HepG2 (cell line): ENCODE data around the gene CMTM4. TPM values are rescaled to one million over a fixed set of nuclear protein-coding genes. Genes with fewer than 3 reads are reported as not detected.

Experiments
- ATF7 ChIP-seq, 2 experiments: fragments of 450-650 bp in 1 of 2; sonication (generic) in 1 of 2; formaldehyde crosslinking in 1 of 2; IDR thresholded peaks; 2 replicates each; pipeline versions ENCODE4 v1.4.0 to v1.6.1; 2016 to 2020; ENCODE audit warnings: antibody characterized with exemption in 1 of 2, mild to moderate bottlenecking in 1 of 2, missing genetic modification reagents in 1 of 2
- ATF7-NPFF ChIP-seq: sonication (generic); formaldehyde crosslinking; IDR thresholded peaks from 2 replicates; pipeline ENCODE4 v1.8.1; 2023; ENCODE audit warnings: mild to moderate bottlenecking, low read depth, missing genetic modification reagents, moderate library complexity
- CREB1 ChIP-seq, 2 experiments: fragments of 450-650 bp in 1 of 2; IDR thresholded peaks; 2 replicates each; pipeline ENCODE4 v1.6.1; 2016 to 2017; ENCODE audit warnings: control low read depth in 1 of 2, mild to moderate bottlenecking in 1 of 2, missing compliant biosample characterization in 1 of 2, missing genetic modification characterization in 1 of 2
- FOXP1 ChIP-seq, 2 experiments: fragments of 450-650 bp in 1 of 2; IDR thresholded peaks; 2 replicates each; pipeline ENCODE4 v1.6.1; 2017 to 2018; ENCODE audit warnings: antibody characterized with exemption in 1 of 2
- HCFC1 ChIP-seq: fragments of 150-350 bp; IDR thresholded peaks from 2 replicates; pipeline ENCODE4 v1.6.1; 2014; ENCODE audit warnings: low read depth, low read length
- HDAC6 ChIP-seq: fragments of 200-600 bp; sonication (generic); IDR thresholded peaks from 2 replicates; pipeline ENCODE4 v1.7.0; 2017; ENCODE audit warnings: mild to moderate bottlenecking, antibody characterized with exemption, low read length, low read depth
- KLF13 ChIP-seq: sonication (generic); formaldehyde crosslinking; IDR thresholded peaks from 2 replicates; pipeline ENCODE4 v1.4.0; 2020; ENCODE audit warnings: mild to moderate bottlenecking, missing genetic modification reagents
- MXI1 ChIP-seq: IDR thresholded peaks from 3 replicates; pipeline ENCODE4 v1.6.1; 2012; ENCODE audit warnings: low read depth, low read length, inconsistent platforms, borderline replicate concordance
- NFYC ChIP-seq: IDR thresholded peaks from 2 replicates; pipeline ENCODE4 v1.6.1; 2016; ENCODE audit warnings: missing genetic modification reagents, missing compliant biosample characterization
- PHB2 ChIP-seq: fragments of 450-650 bp; IDR thresholded peaks from 2 replicates; pipeline ENCODE4 v1.6.1; 2018; ENCODE audit not compliant: partially characterized antibody
- SNAPC4 ChIP-seq: sonication (generic); formaldehyde crosslinking; IDR thresholded peaks from 2 replicates; pipeline ENCODE4 v1.4.0; 2020; ENCODE audit warnings: mild to moderate bottlenecking, missing genetic modification reagents
- SOX6 ChIP-seq, 2 experiments: fragments of 450-650 bp in 1 of 2; sonication (generic) in 1 of 2; formaldehyde crosslinking in 1 of 2; IDR thresholded peaks; 2 replicates each; pipeline versions ENCODE4 v1.4.0 to v1.6.1; 2017 to 2020; ENCODE audit warnings: antibody characterized with exemption in 1 of 2, mild to moderate bottlenecking in 1 of 2, missing genetic modification reagents in 1 of 2
- ZFP1 ChIP-seq: IDR thresholded peaks from 2 replicates; pipeline ENCODE4 v1.6.1; 2016
- ZMAT5 ChIP-seq: sonication (generic); formaldehyde crosslinking; IDR thresholded peaks from 2 replicates; pipeline ENCODE4 v1.5.0; 2020; ENCODE audit warnings: mild to moderate bottlenecking, low read depth, missing genetic modification reagents, borderline replicate concordance
- ZNF276 ChIP-seq: sonication (generic); formaldehyde crosslinking; IDR thresholded peaks from 2 replicates; pipeline ENCODE4 v1.4.0; 2020; ENCODE audit warnings: mild to moderate bottlenecking, low read depth, missing genetic modification reagents
- ZNF280B ChIP-seq: sonication (generic); formaldehyde crosslinking; IDR thresholded peaks from 2 replicates; pipeline ENCODE4 v1.5.0; 2020; ENCODE audit warnings: missing genetic modification reagents, mild to moderate bottlenecking, borderline replicate concordance
- ZNF296 ChIP-seq: sonication (generic); formaldehyde crosslinking; conservative IDR thresholded peaks from 2 replicates; pipeline ENCODE4 v1.5.0; 2020; ENCODE audit warnings: mild to moderate bottlenecking, missing genetic modification reagents
- ZNF30 ChIP-seq: sonication (generic); formaldehyde crosslinking; IDR thresholded peaks from 2 replicates; pipeline ENCODE4 v1.5.0; 2020; ENCODE audit warnings: mild to moderate bottlenecking, missing genetic modification reagents
- ZNF605 ChIP-seq: sonication (generic); formaldehyde crosslinking; IDR thresholded peaks from 2 replicates; pipeline ENCODE4 v1.8.0; 2022; ENCODE audit warnings: mild to moderate bottlenecking, missing genetic modification reagents
- ZNF816 ChIP-seq: sonication (generic); formaldehyde crosslinking; IDR thresholded peaks from 2 replicates; pipeline ENCODE4 v1.8.0; 2022; ENCODE audit warnings: missing genetic modification reagents, mild to moderate bottlenecking, borderline replicate concordance
- polyA plus RNA-seq, 8 experiments: library from polyadenylated mRNA; depleted of rRNA in 3 of 8; stranded (reverse) in 7 of 8; unstranded in 1 of 8; fragments of >200 nt; fragmentation: Illumina TruSeq in 4 of 8; extraction: Trizol in 4 of 8; gene quantifications; 2 replicates each; pipeline versions ENCODE4 v1.2.1 to v1.2.3, GENCODE V29; 2011 to 2016; ENCODE audit warnings: low read depth in 4 of 8, missing spikeins in 1 of 8, mixed read lengths in 1 of 8; ENCODE audit not compliant: insufficient read depth in 1 of 8
- total RNA-seq, 5 experiments: library from RNA; depleted of rRNA; stranded (reverse); fragments of >200 nt; fragmentation: Illumina TruSeq; extraction: Trizol; gene quantifications; 2 replicates each; pipeline ENCODE4 v1.2.3, GENCODE V29; 2016; ENCODE audit warnings: low read depth in 1 of 5

The CMTM4 gene
- total and polyA plus RNA-seq, 2 of the 13 experiments (the other 11 are each of a cell fraction or from before 2014, with no cell fraction given), result 32.0 to 36.3 TPM

GRCh38 chr16:66604376-66605176 lies 92.0 kb downstream of the CMTM4 start, which contains the start of gene CMTM3 (continued):
- no peak for TF ChIP-seq SNAPC4 (CRISPR knock-in tag)
- no peak for TF ChIP-seq ZNF816 (CRISPR knock-in tag)
- no peak for TF ChIP-seq CREB1 (IDR thresholded peaks at IDR 0.05)
- no peak for TF ChIP-seq CREB1 (CRISPR knock-in tag; IDR thresholded peaks at IDR 0.05)
- no peak for TF ChIP-seq FOXP1 (IDR thresholded peaks at IDR 0.05)
- TF ChIP-seq FOXP1 (CRISPR knock-in tag; IDR thresholded peaks at IDR 0.05), result no peak
- TF ChIP-seq ZNF296 (CRISPR knock-in tag), result no peak
- no peak for TF ChIP-seq PHB2
- TF ChIP-seq ZFP1 (CRISPR knock-in tag), result no peak
- no peak for TF ChIP-seq SOX6 (IDR thresholded peaks at IDR 0.05)
- 0 out of 2 replicates have a peak, but pooled peaks have one; percentile 5 for TF ChIP-seq SOX6 (CRISPR knock-in tag; IDR thresholded peaks at IDR 0.05)
- TF ChIP-seq ZMAT5 (CRISPR knock-in tag), result no peak
- no peak for TF ChIP-seq ZNF30
- no peak for TF ChIP-seq MXI1
- no peak for TF ChIP-seq KLF13 (CRISPR knock-in tag)
- TF ChIP-seq ATF7-NPFF (CRISPR knock-in tag), result no peak
- TF ChIP-seq NFYC (CRISPR knock-in tag), result no peak
- no peak for TF ChIP-seq ZNF280B (CRISPR knock-in tag)
- TF ChIP-seq ZNF276 (CRISPR knock-in tag), result no peak
- no peak for TF ChIP-seq HCFC1
- no peak for TF ChIP-seq ZNF605
- no peak for TF ChIP-seq HDAC6
- TF ChIP-seq ATF7 (IDR thresholded peaks at IDR 0.05), result no peak
- TF ChIP-seq ATF7 (CRISPR knock-in tag; IDR thresholded peaks at IDR 0.05), result no peak
